Left ventricle myocardium inferior (tissue), 1 donor: ENCODE measurements around the gene BOD1L1. TPM values are rescaled to one million over a fixed set of nuclear protein-coding genes. Genes with fewer than 3 reads are reported as not detected.

Source experiments
- DNase-seq: peaks from one replicate; pipeline ENCODE4 v3.0.0-alpha.2; 2020
- H3K27ac ChIP-seq: fragments of 200-600 bp; replicated peaks from 2 replicates; pipeline ENCODE4 v1.8.0; 2021
- H3K27me3 ChIP-seq: fragments of 200-600 bp; 2 replicates; pipeline ENCODE4 v1.8.0; 2021; ENCODE audit warnings: low read depth
- H3K36me3 ChIP-seq: fragments of 200-600 bp; 2 replicates; pipeline ENCODE4 v1.8.0; 2021
- H3K4me1 ChIP-seq: fragments of 200-600 bp; 2 replicates; pipeline ENCODE4 v1.8.0; 2021
- H3K4me3 ChIP-seq: fragments of 200-600 bp; 2 replicates; pipeline ENCODE4 v1.8.0; 2021; ENCODE audit warnings: mild to moderate bottlenecking, moderate library complexity
- H3K9me3 ChIP-seq: fragments of 200-600 bp; replicated peaks from 2 replicates; pipeline ENCODE4 v1.8.0; 2021
- CTCF ChIP-seq: fragments of 200-600 bp; IDR thresholded peaks from 2 replicates; pipeline ENCODE4 v1.8.0; 2021; ENCODE audit warnings: antibody characterized with exemption, mild to moderate bottlenecking, borderline replicate concordance
- intact Hi-C: fragments of 100-400 bp; cut with micrococcal nuclease; formaldehyde crosslinking; loops from one replicate; pipeline ENCODE4 v1.11.0; 2022
- total RNA-seq: library from RNA; stranded (reverse); fragmentation: NEBNext Ultra II Directional; extraction: Animal tissue kit (Norgen Biotek cat#: 25700); gene quantifications from one replicate; pipeline ENCODE4 v1.2.1, GENCODE V29; 2021
- donor health status: DM: no; HTN: yes; CAD: no; lungs with severe emphysema.

The BOD1L1 gene
- total RNA-seq, 1 donor from 2014 or later: 17.9 TPM

DNA sequence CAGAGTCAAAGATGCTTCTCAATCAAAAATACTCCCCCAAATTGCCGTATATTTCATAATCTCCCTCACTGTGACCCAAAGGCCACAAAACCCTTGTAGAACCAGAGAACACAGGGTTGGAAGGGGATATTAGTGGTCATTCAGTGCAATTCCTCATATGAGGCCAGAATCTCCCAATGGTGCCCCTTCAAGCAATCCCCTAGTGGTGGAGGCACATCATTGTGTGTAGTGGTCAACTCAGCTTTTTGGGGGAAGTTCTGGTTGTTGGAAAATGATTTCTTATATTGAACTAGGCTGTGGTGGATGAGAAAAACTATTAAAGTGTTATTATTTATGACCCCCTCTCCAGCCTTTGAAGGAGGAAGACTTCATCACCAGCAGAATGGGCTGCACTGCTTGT is 17.6 kb upstream of the BOD1L1 start:
- DNase-seq: no peak
- Histone ChIP-seq H3K27me3 (no peaks in the 10 kb centered on the region), H3K4me3 (no peak overlapping the region), H3K36me3 (no peaks in the 10 kb centered on the region), H3K27ac (no peak overlapping the region), H3K9me3 (no peaks in the 10 kb centered on the region), H3K4me1 (peaks cover 25% of the 10 kb centered on the region)
- TF ChIP-seq CTCF: no peak
- intact Hi-C loops: no loop called here

DNA sequence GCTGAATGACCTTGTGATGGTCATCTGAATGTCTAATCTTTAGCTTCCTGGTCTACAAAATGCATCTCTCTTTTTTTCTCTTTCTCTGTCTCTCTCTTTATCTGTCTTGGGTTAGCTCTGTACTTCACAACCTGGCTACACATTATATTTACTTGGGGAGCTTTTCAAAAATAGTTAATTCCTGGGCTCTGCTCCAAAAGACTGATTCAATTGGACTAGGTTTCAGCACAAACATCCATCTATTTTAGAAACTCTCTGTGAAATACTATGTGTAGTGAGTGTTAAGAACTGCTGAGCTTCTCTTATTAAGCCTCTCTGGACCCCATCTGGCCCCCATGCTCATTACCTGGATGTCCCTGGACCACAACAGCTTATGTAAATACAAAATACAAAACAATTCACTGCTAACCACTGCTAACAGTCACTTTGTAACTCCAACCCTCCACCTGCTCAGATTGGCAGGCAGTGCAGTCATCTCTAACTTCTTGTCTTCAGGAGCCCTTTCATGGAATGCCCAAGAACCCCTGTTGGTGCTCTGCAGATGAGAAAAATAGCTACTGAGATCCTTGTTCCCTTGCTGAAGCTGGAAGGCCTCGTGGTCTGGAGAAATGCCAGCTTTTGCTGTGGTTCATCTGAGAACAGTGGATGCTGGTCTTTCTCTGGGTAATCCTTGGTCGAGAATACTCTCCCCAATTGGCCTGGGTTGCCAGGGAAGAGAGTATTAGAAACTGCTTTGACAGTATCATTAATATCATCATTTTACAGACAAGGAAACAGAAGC is 14.8 kb upstream of the BOD1L1 start:
- no peak overlapping the region for H3K4me3 ChIP-seq
- H3K27me3 ChIP-seq: no peaks in the 10 kb centered on the region
- DNase-seq: no peak
- TF ChIP-seq CTCF: no peak
- H3K9me3 ChIP-seq: no peaks in the 10 kb centered on the region
- H3K4me1 ChIP-seq: peaks cover 26% of the 10 kb centered on the region
- H3K27ac ChIP-seq: peak overlapping the region; percentile 42
- no peaks in the 10 kb centered on the region for H3K36me3 ChIP-seq
- intact Hi-C loops: no loop called here

DNA sequence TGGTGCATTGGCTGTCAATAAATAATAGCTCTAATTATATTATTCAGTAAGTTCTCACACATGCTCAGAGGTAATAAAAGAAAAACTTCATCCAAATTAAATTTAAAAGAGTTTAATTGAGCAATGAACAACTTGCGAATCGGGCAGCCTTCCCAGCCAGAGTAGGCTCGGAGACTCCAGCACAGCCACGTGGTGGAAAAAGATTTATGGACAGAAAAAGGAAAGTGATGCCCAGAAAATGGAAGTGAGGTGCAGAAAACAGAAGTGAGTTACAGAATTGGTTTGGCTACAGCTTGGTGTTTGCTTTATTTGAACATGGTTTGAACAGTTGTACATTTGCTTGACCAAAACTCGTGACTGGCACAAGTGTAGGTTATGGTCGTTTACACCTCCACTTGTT is 13.6 kb upstream of the BOD1L1 start:
- peaks cover 26% of the 10 kb centered on the region for H3K4me1 ChIP-seq
- no peak for DNase-seq
- no peak for TF ChIP-seq CTCF
- no peaks in the 10 kb centered on the region for H3K36me3 ChIP-seq
- H3K27ac ChIP-seq: no peak overlapping the region
- no peaks in the 10 kb centered on the region for H3K9me3 ChIP-seq
- no peak overlapping the region for H3K4me3 ChIP-seq
- no peaks in the 10 kb centered on the region for H3K27me3 ChIP-seq
- intact Hi-C loops: no loop called here

- Histone ChIP-seq H3K27me3 (no peaks in the 10 kb centered on the region), H3K27ac (no peak overlapping the region), H3K4me3 (no peak overlapping the region), H3K4me1 (peaks cover 31% of the 10 kb centered on the region), H3K36me3 (no peaks in the 10 kb centered on the region), H3K9me3 (no peaks in the 10 kb centered on the region)
- TF ChIP-seq CTCF: no peak
- intact Hi-C loops: no loop called here
- no peak for DNase-seq
Observed at GRCh38 chr4:13640149-13640940, 12.8 kb upstream of the BOD1L1 start.

DNA sequence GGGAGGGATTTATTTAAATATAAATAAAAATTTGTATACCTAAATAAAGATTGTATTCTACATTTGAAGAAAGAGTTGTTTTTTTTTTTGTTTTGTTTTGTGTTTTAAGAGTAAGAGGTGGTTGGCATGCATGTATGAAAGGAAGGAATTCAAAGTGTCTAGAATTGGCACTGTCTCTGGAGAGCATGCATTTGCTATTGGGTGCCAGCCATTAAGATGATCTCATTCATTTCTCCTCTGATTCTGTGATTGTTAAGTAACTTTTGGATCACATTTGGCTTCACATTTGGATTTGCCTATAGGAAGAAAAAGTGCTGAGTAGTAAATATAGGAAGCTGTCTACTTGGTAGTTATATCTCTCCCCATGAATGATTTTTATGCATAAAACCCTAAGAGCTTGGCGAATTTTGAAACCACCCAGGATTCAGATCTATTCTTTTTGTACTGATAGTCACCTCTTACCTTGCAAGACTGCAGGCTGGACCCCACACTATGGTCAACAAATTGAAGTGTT is 7.8 kb upstream of the BOD1L1 start:
- H3K27ac ChIP-seq: no peak overlapping the region
- H3K4me1 ChIP-seq: peaks cover 9% of the 10 kb centered on the region
- no peaks in the 10 kb centered on the region for H3K36me3 ChIP-seq
- no peak overlapping the region for H3K4me3 ChIP-seq
- no peak for DNase-seq
- no peaks in the 10 kb centered on the region for H3K9me3 ChIP-seq
- no peaks in the 10 kb centered on the region for H3K27me3 ChIP-seq
- TF ChIP-seq CTCF: no peak
- intact Hi-C loops: no loop called here
